Measurements from ENCODE around the gene TUBB6.

TUBB6 gene

GRCh38 chr18:12314591-12315305 is 6.7 kb downstream of the TUBB6 start:
- no peak for DNase-seq (ENCODE audit: low read depth)

- DNase-seq (ENCODE audit: low read depth): no peak
These were observed 7.4 kb downstream of the TUBB6 start for GRCh38 chr18:12315490-12315889.

- no peak for DNase-seq (ENCODE audit: low read depth)
These were observed 7.9 kb downstream of the TUBB6 start for GRCh38 chr18:12315911-12316310.

DNA sequence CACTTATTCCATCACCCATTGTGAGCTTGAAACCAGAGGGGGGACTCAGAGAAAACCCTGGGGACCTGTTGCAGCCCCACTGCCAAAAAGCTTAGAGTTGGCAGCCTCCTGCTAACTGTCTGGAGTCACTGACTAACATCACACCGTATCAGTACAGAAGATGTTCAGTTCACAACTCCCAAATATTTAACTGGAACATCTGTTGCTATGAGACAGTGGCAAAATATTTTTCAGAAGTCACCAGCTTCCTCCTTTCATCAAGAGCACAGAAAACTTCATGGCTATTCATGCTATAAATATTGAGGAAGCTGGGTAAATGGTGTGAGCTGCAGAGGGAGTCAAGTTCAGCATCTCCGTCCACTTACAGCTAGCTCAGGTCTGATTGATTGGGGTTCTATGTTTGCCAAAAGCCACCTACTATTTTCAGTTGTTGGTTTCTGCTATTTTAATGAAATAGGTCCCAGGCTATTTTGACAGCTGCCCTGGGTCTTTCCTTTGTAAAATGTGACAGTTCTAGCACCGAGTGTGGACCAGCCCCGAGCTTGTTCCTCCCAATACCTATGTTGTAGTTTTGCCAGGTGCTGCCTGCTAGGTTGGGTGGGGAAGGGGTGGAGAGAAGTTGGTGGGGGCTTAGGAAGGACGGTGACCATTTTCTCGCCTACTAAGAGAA is 9.8 kb downstream of the TUBB6 start:
- no peak for DNase-seq (ENCODE audit: low read depth)

DNA sequence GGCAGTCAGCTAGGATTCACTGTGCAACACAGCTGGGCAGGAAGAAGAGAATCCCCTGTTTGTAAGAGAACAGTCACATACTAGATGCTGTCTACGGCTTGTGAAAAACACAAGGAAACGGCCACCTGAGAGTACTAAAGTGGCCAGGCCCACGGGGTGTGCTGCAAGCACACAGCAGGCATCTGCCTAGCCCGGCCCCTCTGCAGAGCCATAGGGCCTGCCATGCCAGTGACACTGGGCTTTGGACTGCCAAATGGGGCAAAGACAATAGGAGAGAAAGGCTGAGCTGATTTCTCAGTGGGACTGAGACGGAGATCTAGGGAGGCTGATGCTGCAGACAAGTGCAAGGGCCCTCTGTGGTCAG is 10.3 kb downstream of the TUBB6 start:
- no peak for DNase-seq (ENCODE audit: low read depth)

- DNase-seq (ENCODE audit: low read depth): no peak
These were observed 10.8 kb downstream of the TUBB6 start for GRCh38 chr18:12318857-12319256.

- DNase-seq (ENCODE audit: low read depth): no peak
These were observed 13.3 kb downstream of the TUBB6 start for GRCh38 chr18:12321333-12321732.

GRCh38 chr18:12324991-12325725 is 17.1 kb downstream of the TUBB6 start:
- no peak for DNase-seq (ENCODE audit: low read depth)

DNA sequence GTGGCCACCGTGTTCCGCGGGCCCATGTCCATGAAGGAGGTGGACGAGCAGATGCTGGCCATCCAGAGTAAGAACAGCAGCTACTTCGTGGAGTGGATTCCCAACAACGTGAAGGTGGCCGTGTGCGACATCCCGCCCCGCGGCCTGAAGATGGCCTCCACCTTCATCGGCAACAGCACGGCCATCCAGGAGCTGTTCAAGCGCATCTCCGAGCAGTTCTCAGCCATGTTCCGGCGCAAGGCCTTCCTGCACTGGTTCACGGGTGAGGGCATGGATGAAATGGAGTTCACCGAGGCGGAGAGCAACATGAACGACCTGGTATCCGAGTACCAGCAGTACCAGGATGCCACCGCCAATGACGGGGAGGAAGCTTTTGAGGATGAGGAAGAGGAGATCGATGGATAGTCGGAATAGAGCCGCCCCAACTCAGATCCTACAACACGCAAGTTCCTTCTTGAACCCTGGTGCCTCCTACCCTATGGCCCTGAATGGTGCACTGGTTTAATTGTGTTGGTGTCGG is 17.7 kb downstream of the TUBB6 start:
- no peak for DNase-seq (ENCODE audit: low read depth)

GRCh38 chr18:12326711-12327460 is 18.8 kb downstream of the TUBB6 start:
- no peak for DNase-seq (ENCODE audit: low read depth)

GRCh38 chr18:12327510-12328178 is 19.6 kb downstream of the TUBB6 start:
- DNase-seq (ENCODE audit: low read depth): peak; percentile 37

DNA sequence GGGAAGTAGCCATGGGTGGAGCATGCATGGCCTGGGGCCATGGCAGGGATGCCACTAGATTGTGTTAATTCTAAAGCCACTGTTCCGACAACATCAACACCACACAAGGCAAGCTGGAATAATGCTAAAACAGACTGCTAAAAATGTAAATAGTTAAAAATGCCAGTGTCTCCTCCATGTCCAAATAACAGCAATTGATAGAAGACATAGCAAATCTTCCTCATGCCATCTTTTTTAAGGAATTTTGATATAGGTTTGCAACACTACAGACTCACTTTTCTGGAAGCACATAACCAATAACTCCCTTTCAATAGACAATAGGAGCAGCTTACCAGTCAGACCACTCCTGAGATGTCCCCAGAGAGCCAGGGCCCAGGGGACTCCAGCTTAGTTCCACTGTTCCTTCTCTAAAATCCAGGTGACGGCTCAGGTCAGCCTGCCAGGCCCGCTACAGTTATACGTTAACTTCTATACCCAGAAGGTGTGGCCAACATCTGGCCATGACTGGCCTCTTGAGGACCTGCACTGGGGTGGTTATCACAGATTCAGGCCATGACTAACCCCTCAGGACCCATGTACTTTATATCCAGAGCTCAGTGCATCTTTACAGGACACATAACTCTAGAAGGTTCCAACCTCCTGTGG is 20.3 kb downstream of the TUBB6 start:
- no peak for DNase-seq (ENCODE audit: low read depth)

DNA sequence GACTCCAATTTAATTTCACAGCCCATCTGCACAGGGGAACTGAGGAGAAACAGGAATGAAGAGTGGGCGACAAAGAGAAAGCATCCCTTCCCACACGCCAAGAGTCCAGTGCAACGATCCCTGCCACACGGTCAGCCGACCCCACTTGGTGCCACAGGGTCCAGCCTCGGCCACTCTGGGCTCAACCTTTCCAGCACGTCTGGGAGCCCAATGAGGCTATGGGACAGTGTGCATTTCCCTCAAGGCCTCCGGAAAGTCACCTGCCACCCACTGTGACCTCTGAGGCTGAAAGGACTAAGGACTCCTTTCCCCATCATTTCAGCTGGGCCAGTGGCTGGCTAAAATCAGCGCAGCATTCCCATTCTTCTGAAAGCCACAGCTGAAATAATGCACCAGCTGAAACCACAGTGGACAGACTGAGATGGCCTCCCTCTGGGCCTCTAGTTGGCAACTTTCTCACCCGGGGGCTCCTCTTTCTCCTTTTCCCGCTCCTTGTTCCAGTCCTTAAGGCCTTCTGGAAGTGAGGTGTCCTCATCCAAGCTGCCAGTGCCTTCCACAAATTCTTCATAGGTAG is 21.2 kb downstream of the TUBB6 start:
- DNase-seq (ENCODE audit: low read depth): no peak

DNA sequence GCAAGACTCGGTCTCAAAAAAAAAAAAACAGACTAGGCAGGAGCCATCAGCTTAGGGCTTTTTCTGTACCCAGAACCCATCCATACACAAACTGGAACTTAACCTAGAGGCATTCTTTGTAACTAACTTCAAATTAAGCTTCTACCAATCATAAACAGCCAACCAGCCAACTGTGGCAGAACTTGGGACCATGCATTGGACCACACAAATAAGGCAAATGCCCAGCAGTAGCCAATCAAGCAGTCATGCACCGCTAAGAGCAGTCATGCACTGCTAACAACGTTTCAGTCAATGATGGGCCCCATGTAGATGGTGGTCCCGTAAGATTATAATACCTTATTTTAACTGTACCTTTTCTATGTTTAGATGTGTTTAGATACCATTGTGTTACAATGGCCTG is 22.7 kb downstream of the TUBB6 start:
- DNase-seq (ENCODE audit: low read depth): no peak

DNA sequence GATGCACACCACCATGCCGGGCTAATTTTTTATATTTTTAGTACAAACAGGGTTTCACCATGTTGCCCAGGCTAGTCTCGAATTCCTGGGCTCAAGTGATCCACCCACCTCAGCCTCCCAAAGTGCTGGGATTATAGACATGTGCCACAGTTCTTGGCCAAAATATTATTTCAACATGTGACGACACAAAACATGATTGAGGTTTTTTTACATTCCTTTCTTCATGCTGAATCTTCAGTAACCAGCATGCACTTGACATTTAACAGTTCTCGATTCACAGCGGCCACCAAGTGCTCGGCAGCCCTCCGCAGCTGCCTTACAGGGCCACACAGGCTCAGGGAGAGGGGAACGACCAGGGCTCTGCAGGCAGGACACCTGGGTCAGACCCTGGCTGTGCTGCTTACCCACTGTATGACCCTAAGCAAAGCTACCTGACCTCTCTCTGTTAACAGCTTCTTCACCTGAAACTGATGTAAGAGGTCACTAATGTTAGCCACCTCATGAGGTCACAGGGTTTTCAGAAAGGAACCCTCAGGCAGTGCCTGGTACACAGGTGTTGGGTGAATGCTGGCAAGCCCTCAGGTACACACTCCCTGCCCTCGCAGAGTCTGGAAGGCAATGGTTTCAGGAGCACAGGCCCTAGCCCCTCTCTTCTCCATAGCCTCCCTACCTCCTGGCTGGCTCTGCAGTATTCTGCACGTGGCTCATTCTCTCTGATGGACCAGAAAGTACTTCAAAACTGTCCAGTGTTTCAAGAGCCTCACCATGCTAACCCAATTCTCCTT is 25.7 kb downstream of the TUBB6 start:
- no peak for DNase-seq (ENCODE audit: low read depth)

DNA sequence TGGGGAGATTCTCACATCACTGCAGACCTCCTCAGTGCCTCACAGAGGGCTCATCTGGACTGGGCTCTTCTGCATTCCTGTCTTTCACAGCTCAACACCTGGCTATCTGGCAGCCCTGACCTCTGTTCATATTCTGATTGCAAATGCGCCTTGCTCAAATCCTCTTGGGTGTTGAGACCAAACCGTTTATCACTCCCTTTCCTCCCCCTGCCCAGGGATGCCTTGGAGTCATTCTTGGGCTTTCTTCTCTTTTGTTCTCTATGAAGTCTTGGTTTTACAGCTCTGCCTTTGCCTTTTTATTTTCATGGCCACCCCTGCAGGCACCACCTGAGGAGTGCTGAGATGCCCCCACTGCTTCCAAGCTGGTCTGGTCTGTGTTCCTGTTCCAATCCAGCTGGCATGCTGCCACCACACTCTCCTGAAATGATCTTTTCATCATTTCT is 26.3 kb downstream of the TUBB6 start:
- no peak for DNase-seq (ENCODE audit: low read depth)

- DNase-seq (ENCODE audit: low read depth): no peak
These were observed 26.8 kb downstream of the TUBB6 start for GRCh38 chr18:12334863-12335262.

GRCh38 chr18:12335503-12335902 is 27.5 kb downstream of the TUBB6 start:
- no peak for DNase-seq (ENCODE audit: low read depth)

- no peak for DNase-seq (ENCODE audit: low read depth)
These were observed 28.2 kb downstream of the TUBB6 start for GRCh38 chr18:12336171-12336613.

GRCh38 chr18:12336887-12337286 is 28.8 kb downstream of the TUBB6 start:
- no peak for DNase-seq (ENCODE audit: low read depth)

Data from activated T-helper 1 cell treated with Interleukin-2 at 50 U/mL for 16 hours (primary cell).